ENCODE data around the gene PTAFR.
"Not testable (repeated sequence)": the region's sequence is repeated elsewhere in the genome, so short reads cannot be mapped to it uniquely, and the experiment has no call there.

Gene PTAFR

GRCh38 chr1:28143496-28144202, 32.8 kb downstream of the PTAFR start:
- DNase-seq = no peak

DNA sequence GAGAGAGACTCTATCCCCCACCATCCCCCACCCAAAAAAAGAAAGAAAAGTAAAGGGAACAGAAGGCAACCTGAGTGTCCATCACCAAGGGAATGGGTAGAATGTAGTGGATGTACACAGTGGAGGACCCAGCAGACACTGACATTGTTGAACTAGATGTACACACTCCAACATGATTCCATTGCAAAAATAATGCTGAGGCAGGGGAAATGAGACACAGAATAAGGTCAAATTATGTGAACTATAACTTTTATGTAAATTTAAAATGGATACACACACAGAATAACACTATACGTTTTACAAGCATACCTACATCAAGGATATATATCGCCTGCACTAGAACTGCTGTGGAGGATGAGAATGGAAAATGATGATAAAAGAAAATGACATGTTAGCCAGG, 34.8 kb downstream of the PTAFR start:
- DNase-seq = no peak

DNA sequence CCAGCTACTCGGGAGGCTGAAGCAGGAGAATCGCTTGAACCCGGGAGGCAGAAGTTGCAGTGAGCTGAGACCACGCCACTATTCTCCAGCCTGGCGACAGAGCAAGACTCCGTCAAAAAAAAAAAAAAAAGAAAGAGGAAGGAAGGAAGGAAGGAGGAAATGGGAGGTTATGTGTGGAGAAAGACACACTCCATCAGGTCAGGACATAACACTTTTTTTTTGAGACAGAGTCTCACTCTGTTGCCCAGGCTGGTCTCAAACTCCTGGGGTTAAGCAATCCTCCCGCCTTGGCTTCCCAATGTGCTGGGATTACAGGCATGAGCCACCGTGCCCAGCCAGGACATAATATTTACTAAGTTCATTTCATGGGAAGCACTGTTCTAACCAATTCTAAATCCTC, 36.6 kb downstream of the PTAFR start:
- DNase-seq = not testable (repeated sequence)

GRCh38 chr1:28139025-28139712, 37.3 kb downstream of the PTAFR start:
- no peak for DNase-seq

DNA sequence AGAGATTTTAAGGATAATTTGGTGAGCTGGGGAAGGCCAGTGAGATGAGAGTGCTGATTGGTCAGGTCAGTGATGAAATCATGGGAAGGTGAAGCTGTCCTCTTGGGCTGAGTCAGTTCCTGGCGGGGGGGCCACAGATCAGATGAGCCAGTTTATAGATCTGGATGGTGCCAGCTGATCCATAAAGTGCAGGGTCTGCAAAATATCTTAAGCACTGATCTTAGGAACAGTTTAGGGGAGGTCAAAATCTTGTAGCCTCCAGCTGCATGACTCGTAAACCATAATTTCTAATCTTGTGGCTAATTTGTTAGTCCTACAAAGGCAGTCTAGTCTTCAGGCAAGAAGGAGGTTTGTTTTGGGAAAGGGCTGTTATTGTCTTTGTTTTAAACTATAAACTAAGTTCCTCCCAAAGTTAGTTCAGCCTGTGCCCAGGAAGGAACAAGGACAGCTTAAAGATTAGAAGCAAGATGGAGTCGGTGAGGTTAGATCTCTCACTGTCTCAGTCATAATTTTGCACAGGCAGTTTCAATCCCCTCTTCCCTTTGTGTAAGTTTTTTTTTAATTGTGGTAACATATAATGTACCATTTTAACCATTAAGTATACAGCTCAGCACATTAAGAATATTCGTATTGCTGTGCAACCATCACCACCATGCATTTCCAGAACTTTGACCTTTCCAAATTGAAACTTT, 39.4 kb downstream of the PTAFR start:
- DNase-seq = no peak

GRCh38 chr1:28136169-28136921, 40.1 kb downstream of the PTAFR start:
- no peak for DNase-seq

DNA sequence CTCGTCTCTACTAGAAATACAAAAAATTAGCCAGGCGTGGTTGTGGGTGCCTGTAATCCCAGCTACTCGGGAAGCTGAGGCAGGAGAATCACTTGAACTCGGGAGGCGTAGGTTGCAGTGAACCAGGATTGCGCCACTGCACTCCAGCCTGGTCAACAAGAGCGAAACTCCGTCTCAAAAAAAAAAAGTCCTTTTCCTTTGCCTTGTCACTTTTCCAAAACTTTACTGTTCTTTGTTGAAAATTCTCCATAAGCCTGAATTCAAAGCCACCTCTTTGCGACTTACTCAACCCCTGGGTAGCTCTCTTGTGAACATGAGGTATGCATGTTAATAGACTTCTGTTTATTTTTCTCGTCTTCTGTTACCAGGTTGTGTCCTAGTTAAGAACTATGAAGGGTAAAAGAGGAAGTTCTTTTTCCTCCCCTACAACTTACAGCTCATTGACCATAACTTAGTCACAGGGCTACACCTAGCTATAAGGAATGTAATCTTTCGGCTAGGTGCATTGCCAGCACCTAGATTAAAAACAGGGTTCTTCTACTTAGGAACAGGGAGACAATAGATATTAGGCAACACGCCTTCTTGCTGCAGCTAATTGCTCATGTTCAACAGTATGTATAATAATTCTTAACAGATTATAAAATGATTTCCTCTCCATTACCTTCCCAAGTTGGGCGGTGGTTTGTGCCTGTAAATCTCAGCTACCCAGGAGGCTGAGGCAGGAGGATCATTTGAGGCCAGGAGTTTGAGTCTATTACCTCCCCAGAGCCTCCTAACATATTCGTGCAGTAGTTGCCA, 40.9 kb downstream of the PTAFR start:
- DNase-seq = no peak

DNA sequence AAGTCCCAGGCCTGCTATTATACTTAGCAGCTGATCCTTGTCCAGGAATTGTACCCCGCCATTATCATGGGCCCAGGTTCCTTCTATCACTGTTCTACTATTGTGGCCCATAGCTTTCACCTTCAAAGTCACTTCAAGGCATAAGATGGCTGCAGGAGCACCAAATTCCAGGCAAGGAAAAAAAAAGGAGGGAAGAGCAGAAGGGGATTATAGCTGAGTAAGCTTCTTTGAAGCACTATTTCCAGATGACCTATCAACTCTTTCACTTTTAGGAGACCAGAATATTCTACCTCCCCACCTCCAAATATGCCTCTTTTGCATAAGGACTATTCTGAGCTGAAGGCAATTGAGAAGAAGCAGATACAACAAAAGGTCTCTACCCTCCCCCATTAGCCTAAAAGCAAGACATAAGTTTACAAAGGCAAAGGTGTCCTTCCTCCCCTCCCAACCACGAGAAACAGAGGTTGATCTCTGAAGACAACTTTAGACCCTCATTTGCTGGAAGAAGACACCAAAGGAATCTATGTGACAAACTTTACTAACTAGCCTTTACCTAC, 41.8 kb downstream of the PTAFR start:
- DNase-seq = no peak

DNA sequence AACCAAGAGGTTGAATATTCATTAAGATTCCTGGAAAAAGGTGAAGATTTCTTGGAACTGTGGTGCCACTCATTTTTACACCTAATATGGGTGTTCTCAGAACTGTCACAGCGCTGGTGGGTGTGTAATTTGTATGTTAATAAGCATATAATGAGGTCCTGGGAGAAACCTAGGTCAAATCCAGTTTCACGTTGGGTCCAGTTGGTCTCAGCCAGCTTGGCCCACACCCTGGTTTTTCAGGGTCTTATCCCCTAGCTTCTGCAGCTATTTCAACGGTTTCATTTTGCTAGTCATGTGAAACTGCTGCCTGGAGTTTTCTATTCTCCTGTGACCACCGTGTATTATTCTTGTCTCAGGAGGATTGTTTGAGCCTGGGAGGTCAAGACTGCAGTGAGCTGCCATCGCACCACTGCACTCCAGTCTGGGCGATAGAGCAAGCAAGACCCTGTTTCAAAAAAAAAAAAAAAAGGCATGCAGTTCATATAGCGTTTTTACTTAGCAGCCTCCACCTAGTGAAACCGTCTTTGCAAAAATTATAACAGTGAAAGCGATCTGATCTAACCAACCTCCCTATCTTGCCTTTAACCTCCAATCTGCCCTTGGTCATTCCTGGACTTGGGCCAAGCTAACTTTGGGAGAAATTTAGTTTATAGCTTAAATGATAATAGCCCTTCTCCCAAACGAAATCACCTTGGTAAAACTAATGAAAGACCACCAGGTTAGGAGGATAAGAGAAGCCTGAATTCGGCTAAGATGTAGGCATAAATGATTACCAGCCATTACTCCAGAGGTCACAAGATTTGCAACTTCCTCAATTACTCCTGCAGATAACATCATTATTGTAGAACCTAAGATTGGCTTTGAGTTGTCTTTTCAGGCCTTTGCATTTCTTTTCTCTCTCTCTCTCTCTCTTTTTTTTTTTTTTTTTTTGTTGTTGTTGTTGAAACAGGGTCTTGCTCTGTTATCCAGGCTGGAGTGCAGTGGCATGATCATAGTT, 44.0 kb downstream of the PTAFR start:
- DNase-seq = no peak

- DNase-seq = no peak
Observed at GRCh38 chr1:28130901-28131300, 45.6 kb downstream of the PTAFR start.

GRCh38 chr1:28129150-28129549, 47.3 kb downstream of the PTAFR start:
- DNase-seq = no peak

GRCh38 chr1:28127617-28128257, 48.8 kb downstream of the PTAFR start:
- no peak for DNase-seq

GRCh38 chr1:28126783-28127490, 49.6 kb downstream of the PTAFR start:
- DNase-seq = no peak

DNA sequence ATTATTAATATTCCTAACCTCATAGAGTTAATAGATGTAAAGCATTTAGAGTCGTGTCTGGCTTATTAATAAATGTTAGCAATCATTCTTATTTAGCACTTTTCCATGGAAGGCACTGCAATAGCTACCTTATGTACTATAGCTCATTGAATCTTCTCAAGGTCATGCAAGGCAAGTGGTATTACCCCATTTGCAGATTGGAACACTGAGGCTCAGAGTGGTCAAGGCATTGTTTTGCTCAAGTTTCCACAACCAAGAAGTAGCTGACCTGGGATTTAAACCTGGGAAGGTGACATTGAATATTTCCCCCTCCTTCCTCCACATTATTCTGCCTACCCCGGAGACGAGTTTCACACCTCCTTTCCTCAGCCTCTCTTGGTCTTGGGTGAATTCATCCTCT, 50.3 kb downstream of the PTAFR start:
- DNase-seq = no peak

DNA sequence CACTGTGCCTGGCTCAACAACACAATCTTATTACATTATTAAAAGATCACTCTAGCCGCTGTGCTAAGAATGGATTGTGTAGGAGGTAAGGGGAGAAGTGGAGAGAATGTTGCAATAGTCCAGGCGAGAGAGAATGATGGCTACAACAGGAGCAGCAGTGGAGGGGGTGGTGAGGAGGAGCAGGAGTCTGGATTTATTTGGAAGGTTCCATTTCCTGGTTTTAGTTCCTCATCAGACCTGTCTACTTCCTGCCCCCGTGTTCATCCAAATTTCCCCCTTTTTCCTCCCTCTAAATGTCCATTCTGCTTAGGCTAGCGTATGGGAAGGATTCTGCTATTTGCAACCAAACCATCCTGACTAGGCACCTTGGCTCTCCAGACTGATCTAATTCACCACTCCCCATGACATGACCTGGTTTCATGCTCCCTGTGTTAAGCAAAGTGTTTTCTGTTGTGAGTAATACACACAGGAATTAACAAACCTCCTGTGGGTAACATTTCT, 53.0 kb downstream of the PTAFR start:
- DNase-seq = no peak

DNA sequence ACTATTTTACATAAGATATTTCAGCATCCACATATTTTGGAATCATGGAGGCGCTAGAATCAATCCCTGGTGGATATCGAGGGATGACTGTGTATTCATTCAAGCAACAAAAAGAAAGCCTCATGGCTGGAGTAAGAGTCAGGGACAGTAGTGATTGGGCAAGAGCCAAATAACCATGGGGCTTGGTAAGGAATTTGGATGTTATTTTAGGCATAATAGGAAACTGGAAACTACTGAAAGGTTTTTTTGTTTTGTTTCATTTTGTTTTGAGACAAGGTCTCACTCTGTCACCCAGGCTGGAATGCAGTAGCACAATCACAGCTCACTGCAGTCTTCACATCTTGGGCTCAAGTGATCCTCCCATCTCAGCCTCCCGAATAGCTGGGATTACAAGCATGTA, 54.3 kb downstream of the PTAFR start:
- no peak for DNase-seq

DNA sequence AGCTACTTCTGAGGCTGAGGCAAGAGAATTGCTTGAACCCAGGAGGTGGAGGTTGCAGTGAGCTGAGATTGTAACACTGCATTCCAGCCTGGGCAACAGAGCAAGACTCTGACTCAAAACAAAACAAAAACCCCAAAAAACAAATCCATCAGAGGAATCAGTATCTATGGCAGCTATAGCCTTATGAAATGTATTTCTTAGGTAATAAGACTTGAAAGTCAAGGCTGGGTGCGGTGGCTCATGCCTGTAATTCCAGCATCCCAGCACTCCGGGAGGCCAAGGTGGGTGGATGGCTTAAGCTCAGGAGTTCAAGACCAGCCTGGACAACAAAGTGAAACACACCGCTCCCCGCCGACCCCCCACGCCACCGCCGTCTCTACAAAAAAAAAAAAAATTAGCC, 56.9 kb downstream of the PTAFR start:
- DNase-seq = no peak

- DNase-seq = no peak
Observed at GRCh38 chr1:28118640-28119307, 57.7 kb downstream of the PTAFR start.

DNA sequence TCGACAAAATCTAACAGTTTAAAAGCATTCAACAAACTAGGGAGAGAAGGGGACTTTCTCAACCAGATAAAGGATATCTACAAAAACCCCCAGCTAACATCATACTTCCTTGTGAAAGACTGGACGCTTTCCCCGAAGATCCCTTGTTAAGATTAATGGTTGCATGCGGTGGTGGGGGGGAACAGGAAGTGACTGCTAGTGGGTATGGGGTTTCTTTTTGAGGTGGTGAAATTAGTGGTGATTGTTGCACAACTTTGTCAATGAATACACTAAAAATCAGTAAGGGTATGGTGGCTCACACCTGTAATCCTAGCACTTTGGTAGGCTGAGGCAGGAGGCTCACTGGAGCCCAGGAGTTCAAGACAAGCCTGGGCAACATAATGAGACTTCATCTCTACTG, 61.2 kb downstream of the PTAFR start:
- peak; percentile 47 for DNase-seq
